CD1c-positive myeloid dendritic cell (primary cell): Measurements from ENCODE around the gene STARD5.

Source experiments
- DNase-seq: peaks from one replicate; pipeline ENCODE4 v3.0.0-alpha.2; 2016; ENCODE audit errors: extremely low spot score

STARD5 gene

DNA sequence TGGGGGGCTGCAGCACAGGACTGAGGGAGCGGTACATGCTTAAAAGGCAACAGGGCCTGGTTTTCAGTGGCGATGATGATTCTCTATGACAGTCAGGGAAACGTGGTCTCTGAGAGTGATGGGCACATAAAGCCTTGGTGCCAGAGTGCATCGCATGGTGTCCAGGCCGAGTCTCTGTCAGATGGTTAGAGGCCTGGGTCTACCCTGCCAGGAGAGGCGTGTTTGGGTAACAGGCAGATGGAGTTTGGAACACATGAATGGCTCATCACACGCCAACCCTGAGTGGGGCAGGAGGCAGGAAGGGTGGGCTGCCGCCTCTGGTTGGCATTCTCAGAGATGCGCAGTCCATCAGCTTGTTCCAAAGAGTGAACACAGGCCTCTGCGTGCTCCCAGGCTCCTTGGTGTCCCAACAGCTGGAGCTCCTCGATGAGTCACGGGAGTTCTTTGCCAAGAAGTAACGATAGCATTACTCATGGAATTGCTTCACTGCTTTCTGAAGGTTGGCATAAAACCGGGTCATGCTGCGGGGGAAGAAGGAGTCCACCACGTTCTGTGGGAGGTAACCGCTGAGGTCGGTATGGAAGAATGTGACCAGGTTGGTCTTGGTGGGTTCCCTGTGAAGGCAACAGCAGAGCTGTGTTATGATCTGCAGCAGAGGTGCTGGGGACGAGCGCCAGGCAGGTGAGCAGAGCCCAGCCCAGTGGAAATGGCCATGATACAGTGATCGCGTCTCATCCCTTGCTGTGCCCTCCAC is 11.0 kb downstream of the STARD5 start:
- DNase-seq, result peak; percentile 96

DNA sequence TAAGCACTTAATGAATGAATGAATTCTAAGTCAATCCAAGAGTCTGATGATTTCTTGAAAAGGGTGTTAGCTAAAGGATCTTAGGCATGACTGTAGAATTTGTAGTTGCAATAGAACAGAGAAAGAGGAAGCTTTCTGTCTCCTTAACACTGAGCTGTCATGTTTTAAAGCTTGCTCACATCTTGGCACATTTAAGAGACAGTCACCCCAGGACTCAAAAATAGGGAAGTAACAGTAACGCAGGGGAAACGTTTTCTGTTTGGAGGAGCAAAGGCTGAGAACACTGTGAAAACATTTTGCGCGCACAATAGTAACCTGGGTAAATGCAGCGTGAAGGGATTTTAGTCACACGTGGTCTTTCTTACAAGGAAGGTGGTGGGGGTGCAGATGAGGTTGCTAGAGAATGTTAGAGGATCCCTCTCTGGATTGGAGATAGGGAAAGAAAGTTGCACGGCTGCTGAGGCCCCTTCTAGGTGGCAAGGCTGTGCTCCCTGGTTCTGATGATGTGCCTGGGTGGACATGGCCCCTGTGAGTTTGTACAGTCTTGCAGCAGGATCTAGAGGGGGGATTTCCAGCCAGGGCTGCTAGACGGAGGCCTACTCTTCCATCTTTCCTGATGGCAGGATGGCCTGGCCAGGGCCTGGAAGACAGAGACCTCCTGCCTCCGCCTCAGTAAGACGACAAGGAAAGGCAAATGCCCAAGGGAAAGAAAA is 12.0 kb downstream of the STARD5 start:
- peak; percentile 93 for DNase-seq

DNA sequence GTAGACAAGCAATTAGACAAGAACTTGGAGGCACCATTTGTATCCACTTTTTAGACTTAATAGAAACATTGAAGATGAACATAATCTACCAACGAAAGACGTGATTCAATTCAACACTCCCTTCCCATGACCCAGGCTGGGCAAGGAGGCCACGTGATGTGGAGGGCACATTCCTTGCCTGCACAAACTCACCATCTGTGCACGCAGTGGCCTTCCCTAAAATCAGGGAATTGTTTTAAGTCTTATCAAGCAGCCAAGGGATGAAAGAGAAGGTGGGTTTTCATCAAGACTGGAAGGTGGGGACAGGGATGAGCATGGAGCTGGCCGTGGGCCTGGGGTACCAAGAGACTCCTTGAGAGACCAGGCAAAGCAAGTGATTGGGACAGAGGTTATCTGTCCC is 13.5 kb downstream of the STARD5 start:
- no peak for DNase-seq

DNA sequence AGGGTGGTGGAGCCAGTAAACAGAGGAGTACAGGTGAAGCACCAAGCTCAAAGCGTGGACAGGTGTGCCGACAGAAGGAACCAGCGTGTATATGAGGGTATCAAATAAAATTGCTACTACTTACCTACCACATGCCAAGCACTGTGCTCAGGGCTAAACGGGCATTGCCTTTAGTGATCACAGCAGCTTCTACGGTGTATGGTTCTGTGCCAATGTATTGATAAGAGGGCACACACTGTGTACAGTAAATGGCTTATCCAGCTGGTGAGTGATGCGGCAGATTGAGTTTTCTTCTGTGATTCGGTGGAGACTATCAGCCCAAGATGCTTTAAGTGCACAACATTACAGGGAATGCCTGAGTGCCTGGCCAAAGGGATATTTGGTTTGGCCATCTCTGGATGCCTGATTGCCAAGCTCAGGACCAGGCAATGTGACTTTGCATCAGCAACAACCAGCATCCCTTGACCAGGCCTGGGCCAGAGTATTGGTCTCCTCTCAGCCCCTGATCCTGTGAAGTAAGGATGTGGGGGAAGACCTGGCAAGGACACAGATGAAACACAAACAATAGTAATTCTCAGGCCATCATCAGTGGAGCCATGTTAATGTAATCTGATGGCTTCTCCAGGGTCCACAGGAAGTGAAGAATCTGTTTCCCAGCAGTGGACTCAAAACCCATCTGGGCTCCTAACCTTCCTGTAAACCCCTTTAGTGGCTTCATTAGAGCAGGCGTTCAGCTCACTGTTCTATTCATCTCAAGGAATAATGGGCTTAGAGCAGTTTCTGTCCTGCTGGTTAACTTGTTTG is 14.1 kb downstream of the STARD5 start:
- no peak for DNase-seq

DNA sequence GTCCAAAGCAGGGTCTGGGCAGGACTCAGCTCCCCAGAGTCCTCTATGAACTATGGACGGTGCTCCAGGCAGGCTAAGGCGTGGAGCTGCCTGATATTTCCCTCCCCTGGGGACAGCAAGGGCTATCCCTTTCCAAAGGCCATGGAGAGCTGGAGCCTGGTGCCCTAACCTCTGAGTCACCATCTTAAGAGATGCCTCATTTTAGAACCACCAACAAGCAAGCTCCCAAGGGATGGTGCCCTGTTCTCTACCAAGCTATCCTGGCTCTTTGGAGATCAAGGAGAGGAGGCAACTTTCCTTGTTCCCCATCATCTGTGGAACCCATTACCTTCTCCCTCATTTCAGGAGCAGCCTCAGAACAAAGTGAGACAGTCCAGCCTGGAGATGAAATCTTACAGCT is 15.7 kb downstream of the STARD5 start:
- no peak for DNase-seq

DNA sequence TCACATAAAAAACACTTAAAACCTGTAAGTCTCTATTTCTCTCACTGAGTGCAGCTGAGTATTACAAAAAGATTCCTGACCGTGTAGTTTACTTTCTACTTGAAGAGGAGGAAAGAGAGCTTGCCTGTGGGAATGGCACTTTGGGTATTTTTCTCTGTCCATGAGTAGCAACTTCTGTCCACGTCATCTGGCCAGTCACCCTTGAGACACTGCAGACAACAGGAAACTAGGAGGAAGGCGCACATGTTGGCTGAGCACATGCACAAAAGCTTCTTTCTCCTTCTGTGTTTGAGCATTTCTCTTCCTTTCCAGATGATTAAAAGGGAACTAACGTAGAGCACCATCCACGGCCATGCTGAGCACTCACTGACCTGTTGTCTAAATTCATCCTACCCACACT is 19.7 kb downstream of the STARD5 start:
- DNase-seq, result peak; percentile 74

DNA sequence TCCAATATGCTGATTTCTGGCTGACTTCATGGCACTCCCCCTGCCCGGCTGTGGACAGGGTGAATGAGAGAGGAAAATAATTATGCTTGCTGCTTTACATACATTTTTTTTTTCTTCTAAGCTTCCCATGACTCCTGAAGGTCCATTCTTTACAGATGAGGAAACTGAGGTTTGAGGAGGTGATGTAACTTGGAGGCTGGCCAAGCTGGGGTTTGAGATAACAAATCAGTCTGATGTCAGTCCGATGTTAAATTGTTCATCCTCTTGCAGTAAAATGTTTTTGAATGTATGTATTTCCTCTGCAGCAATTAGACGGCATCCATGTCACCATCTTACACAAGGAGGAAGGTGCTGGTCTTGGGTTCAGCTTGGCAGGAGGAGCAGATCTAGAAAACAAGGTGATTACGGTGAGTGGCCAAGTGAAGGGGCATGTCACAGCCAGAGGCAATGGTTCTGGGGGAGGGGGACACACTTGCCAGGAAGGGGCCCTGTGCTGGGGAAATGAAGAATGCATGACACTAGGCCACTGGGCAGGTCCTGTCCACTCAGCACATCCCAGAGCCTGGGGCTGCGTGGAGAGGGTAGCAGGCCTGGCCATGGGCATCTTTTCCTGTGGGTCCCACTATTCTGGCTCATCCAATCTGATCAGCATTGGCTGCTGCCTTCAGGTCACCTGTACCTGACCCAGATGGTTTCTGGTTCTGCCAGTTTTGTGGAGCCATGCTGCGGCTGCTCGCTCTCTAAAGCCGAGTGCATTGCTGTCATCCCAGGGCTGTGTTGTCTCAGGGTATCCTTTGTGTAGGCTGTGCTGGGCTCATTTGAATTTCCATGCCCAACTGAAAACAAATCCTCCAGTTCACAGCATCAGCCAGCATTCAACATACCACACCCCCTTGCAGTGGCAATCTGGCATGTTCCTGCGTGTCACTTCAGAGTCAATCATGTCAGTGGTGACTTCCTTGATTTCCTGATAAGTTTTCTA is 20.4 kb downstream of the STARD5 start:
- peak; percentile 46 for DNase-seq

DNA sequence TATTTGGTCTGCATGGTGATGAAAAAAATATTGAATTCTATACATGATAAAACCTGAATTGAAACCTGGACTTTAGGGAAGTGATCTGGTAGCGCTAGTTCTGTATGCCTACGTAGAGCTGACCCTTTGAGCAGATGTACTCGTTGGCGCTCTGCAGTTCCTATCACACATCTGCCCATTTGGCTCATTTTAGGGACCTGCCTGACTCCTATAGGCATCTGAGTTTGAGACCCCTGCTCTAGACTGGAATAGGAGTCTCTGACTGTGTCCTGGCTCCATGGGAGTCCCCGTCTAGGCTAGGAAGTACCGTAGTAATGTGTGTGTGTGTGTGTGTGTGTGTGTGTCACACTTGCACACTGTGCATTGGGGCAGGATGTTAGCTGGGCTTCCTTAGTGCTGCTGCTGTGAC is 21.2 kb downstream of the STARD5 start:
- peak; percentile 84 for DNase-seq

DNA sequence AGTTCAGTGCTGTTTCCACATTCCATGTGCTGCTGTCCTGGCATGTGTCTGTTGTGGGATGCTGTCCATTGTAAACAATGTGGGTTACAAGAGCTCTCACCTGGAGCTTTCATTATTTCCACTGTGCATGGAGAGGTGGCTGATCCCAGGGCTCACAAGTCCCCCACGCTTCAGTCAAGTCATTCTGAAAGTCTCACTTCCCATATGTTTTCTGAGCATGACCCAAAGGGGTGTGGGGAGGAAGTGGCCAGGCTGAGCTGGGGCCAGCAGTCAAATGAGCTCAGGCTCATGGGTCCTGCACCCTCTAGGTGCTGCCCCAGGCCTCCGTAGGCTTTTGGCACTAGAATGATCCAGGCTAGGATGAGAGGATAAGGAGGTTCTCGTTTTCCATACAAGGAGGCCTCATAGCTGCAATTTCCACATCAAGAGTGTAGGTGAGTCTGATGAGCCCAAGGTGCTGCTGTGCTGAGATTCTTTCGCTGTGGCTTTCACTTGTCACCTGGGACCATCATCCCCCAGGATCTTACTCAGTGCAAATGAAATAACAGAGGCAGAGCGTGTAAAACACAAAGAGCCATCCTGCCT is 22.0 kb downstream of the STARD5 start:
- peak; percentile 95 for DNase-seq

DNA sequence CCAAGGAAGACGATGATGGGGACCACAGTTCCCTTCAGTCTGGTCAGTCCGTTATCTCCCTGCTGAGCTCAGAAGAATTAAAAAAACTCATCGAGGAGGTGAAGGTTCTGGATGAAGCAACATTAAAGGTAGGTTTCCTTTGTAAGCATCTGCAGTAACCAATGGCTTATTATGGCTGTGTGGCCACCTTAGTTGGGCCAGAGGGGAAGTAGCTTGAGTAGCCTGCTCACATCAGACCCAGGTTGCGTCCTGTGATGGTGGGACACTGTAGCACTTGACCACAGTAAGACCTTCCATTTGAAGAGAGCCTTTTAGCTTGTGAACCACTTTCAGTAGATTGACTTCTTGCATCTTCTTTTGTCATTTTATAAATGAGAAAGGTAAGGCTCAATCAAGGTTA is 22.6 kb downstream of the STARD5 start:
- DNase-seq, result no peak

DNA sequence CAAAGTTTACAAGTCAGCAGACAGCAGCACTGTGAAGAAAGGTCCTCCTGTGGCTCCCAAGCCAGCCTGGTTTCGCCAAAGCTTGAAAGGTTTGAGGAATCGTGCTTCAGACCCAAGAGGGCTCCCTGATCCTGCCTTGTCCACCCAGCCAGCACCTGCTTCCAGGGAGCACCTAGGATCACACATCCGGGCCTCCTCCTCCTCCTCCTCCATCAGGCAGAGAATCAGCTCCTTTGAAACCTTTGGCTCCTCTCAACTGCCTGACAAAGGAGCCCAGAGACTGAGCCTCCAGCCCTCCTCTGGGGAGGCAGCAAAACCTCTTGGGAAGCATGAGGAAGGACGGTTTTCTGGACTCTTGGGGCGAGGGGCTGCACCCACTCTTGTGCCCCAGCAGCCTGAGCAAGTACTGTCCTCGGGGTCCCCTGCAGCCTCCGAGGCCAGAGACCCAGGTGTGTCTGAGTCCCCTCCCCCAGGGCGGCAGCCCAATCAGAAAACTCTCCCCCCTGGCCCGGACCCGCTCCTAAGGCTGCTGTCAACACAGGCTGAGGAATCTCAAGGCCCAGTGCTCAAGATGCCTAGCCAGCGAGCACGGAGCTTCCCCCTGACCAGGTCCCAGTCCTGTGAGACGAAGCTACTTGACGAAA is 24.2 kb downstream of the STARD5 start:
- DNase-seq, result no peak

DNA sequence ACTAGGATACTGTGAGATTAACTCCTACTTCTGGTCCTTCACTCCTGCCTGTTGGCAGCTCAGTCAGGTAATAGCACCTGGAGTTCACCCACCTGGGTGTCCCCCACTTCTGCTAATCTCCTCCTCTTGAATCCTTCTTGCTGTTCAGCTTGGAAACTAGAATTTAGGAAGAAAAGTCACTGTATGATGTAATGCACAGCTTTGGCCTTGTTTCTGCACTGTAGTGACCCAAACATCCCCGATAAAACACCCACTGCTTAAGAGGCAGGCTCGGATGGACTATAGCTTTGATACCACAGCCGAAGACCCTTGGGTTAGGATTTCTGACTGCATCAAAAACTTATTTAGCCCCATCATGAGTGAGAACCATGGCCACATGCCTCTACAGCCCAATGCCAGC is 24.8 kb downstream of the STARD5 start:
- no peak for DNase-seq

DNA sequence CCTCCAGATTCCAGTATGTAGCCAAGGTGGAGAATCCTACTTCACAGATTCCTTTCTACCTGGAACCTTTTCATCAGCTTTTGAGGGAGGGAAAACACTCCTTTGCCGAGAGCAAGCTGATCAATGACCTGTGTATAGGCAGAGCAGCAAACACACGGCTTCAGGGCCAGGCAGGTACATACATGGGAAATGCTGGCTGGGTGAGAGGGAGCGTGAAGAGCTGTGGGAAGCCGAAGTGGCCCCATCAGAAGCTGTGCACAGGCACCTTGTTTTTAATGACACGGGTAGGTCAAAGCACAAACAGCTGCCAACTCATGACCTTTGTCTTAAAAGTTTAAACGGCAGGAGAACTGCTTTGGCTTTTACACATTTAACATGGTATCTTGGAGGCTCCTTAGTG is 25.3 kb downstream of the STARD5 start:
- no peak for DNase-seq

DNA sequence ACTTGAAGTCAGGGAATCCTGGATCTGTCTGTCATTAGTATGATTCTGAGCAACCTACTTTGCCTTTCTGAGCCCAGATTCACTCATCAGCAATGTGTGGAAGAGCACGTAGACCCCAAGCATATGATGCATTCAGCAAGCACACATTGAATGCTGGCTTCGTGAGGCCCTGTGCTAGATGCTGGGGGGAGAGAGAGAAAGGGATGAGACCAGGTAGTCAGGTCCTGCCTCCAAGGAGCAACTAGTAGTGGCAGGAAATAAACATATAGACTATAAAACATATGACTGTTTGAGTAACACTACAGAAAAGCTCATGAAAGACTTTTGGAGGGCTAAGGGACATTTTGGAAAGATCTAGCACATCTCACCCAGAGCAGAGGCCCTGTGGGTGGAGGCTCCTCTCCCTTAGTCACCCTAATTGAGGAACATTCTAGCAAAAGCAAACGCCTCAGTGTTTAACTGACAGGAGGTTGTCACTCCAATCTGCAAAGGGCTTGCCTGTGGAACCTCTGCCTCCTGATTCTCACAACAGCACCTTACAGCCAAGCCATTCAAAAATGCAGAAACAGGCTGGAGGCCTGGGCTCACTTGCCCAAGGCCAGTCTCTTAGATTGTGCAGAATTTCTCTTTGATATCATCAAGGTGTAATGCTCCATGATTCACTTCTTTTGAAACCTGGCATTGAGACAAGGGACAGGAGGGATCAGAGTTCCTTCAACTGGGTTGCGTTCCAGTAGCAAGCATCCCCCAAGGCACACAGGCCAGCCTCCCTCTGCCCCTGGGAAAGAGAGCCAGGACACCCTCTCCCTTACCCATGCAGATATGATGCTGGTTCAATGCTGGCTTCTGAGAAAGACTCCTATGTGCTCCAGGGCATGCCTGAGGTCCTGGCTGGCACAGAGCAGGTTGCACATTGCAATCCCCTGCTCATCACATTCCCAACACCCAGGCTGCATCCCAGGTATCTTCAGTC is 26.1 kb downstream of the STARD5 start:
- DNase-seq, result peak; percentile 83

DNA sequence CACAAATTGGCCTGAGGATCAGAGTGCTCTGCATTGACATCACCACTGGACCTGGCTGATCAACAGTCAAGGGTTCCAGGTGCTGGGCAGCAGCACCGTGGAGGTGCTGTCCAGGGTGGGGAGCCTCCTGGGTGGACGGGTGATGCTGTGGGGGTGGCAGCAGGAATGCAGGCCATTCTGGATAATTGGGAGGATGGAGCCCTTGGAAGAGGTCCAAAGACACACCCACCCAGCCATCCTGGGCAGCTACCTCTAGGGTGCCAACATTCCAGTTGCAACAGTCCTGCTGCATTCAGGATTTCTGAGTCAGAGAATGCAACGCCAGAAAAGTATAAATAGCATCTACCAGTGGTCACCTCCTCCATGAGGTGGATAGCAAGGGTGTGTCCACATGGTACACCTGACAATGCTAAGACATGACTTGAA is 26.8 kb downstream of the STARD5 start:
- no peak for DNase-seq

DNA sequence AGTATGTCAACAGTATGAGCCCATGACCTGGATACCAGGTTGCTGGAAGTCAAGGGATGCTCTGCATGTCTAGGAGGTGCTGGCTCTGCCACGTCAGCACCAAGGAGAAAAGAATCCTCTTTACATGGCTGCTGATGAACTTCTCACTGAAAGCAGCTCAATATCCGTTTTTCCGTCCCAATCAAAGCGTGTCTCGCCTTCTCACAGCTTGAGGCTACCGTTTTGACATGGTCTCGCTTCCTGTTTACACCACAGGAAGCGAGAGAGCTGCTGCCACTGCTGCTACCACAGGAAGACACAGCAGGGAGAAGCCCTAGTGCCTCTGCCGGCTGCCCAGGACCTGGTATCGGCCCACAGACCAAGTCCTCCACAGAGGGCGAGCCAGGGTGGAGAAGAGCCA is 27.3 kb downstream of the STARD5 start:
- DNase-seq, result peak; percentile 94

DNA sequence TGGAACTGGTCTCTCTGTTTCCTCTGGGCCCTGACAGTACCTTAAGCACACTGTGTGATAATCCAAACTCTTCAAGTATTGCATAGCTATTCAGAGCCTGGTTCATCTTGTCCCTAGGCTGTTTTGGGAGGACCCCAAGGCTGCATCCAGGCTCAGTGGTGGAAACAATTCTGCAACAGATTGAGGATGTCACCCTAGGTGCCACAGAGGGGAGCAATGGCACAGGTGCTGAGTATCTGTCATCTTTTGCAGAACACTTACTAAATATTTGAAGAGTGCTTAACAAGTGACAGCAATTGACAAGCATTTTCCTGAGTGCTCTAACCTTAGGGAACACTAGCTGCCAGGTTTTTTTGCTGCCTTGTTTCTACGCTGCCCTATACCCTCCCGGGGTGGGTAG is 27.8 kb downstream of the STARD5 start:
- DNase-seq, result no peak

DNA sequence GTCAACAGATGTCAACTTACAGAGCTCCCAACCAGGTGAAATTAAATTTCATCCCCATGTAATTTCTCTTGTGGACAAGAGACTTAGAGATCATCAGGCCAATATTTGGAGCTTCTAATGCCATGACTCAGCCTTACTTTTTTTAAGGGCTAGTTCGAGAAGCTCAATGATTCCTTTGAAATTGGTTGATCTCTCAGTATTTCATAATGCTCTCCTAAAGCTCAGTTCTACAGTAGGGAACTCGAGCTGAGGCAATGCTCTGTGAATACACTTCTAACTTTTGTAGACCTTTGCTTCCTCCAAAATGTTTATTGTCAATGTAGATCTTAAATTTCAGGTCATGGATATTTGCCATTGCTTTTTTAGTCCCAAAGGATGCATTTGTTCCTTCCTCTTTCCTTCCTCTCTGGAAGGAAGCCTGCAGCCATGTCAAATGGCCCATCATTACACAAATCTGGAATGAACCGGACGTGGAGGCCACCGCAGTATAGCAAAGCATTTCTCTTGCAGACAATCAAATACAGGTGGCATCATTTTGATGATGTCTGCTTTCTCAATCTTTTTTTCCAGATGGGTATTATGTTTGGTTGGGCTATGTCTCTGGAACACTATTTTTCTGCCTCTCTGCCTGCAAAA is 28.3 kb downstream of the STARD5 start:
- peak; percentile 73 for DNase-seq

DNA sequence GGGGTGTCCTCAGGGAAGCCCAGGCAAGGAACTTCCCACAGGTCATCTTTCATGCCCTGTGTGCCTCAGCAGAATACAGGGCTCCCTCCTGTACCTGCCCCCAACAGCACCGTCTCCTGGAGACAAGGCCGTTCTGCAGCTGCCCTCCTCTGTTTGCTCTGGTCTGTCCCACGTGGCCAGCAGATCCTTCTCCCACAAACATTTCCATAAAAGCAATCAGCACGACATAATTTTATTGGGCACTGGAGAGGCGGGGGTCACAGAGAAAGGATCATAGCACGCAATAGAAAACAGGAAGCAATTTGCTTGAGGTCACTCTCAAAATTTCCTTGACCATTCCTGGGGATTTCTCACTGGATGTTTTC is 29.4 kb downstream of the STARD5 start:
- peak; percentile 61 for DNase-seq
